H1 (cell line): ENCODE data around the gene FBLN5. TPM values are rescaled to one million over a fixed set of nuclear protein-coding genes. Genes with fewer than 3 reads are reported as not detected.

ENCODE experiments used
- CTCF ChIA-PET: fragments of 300-600 bp; sonication (Branson Sonifier 250); formaldehyde crosslinking; loops from one replicate; lab custom pipeline; 2021; ENCODE audit not compliant: partially characterized antibody; lab: Charles Lee
- POLR2A ChIA-PET: fragments of 300-600 bp; sonication (Branson Sonifier 250); formaldehyde crosslinking; loops from one replicate; lab custom pipeline; 2021; ENCODE audit warnings: inconsistent platforms; ENCODE audit not compliant: partially characterized antibody; lab: Charles Lee
- DNase-seq, 2 experiments: peaks; one replicate each; pipeline versions ENCODE4 v3.0.0 to v3.0.0-alpha.2; 2010 to 2022; ENCODE audit warnings: low spot score in 2 of 2, low read depth in 1 of 2, mixed read lengths in 1 of 2
- FAIRE-seq: peaks from 2 replicates; lab custom pipeline; 2011; peaks lifted over from hg19 to GRCh38; lab: Jason Lieb, UNC
- H2AFZ ChIP-seq: 2 replicates; pipeline ENCODE4 v1.8.1; 2012; ENCODE audit warnings: low read length, inconsistent platforms
- H2AK5ac ChIP-seq: 2 replicates; pipeline ENCODE4 v1.6.1; 2013; ENCODE audit warnings: low read depth, low read length
- H2BK120ac ChIP-seq: replicated peaks from 2 replicates; pipeline ENCODE3; 2013; ENCODE audit warnings: low read depth, low read length, inconsistent platforms
- H2BK12ac ChIP-seq: 2 replicates; pipeline ENCODE4 v1.6.1; 2013; ENCODE audit warnings: low read depth, low read length
- H2BK15ac ChIP-seq: 2 replicates; pipeline ENCODE4 v1.6.1; 2013; ENCODE audit warnings: low read length
- H2BK20ac ChIP-seq: 2 replicates; pipeline ENCODE4 v1.6.1; 2013; ENCODE audit warnings: low read length
- H2BK5ac ChIP-seq: 2 replicates; pipeline ENCODE4 v1.6.1; 2013; ENCODE audit warnings: low read depth, low read length
- H3K14ac ChIP-seq: 2 replicates; pipeline ENCODE4 v1.6.1; 2013; ENCODE audit warnings: inconsistent platforms; ENCODE audit not compliant: insufficient read length
- H3K18ac ChIP-seq: 2 replicates; pipeline ENCODE4 v1.6.1; 2013; ENCODE audit warnings: low read length; ENCODE audit errors: extremely low read depth
- H3K23ac ChIP-seq: 2 replicates; pipeline ENCODE4 v1.6.1; 2013; ENCODE audit warnings: inconsistent platforms; ENCODE audit not compliant: insufficient read length
- H3K23me2 ChIP-seq: 2 replicates; pipeline ENCODE4 v1.6.1; 2013; ENCODE audit warnings: low read depth, low read length
- H3K27ac ChIP-seq: 2 replicates; pipeline ENCODE4 v1.6.1; 2011; ENCODE audit warnings: low read depth, low read length, inconsistent platforms
- H3K27me3 ChIP-seq, 4 experiments: replicated peaks in 1 of 4; 1 replicate in 1 of 4; 2 replicates in 3 of 4; pipeline versions ENCODE4 v1.6.1 to v1.8.1; 2011 to 2013; ENCODE audit warnings: low read length in 3 of 4, mild to moderate bottlenecking in 3 of 4, inconsistent platforms in 2 of 4, mixed read lengths in 2 of 4, moderate library complexity in 1 of 4; ENCODE audit not compliant: control insufficient read depth in 3 of 4, insufficient read depth in 3 of 4; ENCODE audit errors: extremely low read depth in 1 of 4
- H3K36me3 ChIP-seq, 4 experiments: 2 replicates each; pipeline versions ENCODE4 v1.6.1 to v1.8.1; 2011 to 2013; ENCODE audit warnings: mild to moderate bottlenecking in 4 of 4, low read length in 3 of 4, moderate library complexity in 2 of 4, control low read depth in 1 of 4, inconsistent platforms in 1 of 4; ENCODE audit not compliant: insufficient read depth in 4 of 4, control insufficient read depth in 2 of 4
- H3K4ac ChIP-seq: replicated peaks from 2 replicates; pipeline ENCODE3; 2013; ENCODE audit warnings: low read length, low read depth, mixed read lengths, inconsistent platforms; ENCODE audit not compliant: insufficient read length
- H3K4me1 ChIP-seq, 4 experiments: replicated peaks in 1 of 4; 1 replicate in 1 of 4; 2 replicates in 3 of 4; pipeline versions ENCODE4 v1.6.1 to v1.8.1; 2011 to 2013; ENCODE audit warnings: low read length in 3 of 4, inconsistent platforms in 2 of 4, mixed read lengths in 1 of 4; ENCODE audit not compliant: insufficient read depth in 4 of 4, control insufficient read depth in 3 of 4
- H3K4me2 ChIP-seq, 2 experiments: 2 replicates each; pipeline versions ENCODE4 v1.6.1 to v1.8.1; 2011 to 2013; ENCODE audit warnings: low read depth in 2 of 2, low read length in 2 of 2, control low read depth in 1 of 2, inconsistent platforms in 1 of 2, mild to moderate bottlenecking in 1 of 2; ENCODE audit not compliant: insufficient read depth in 1 of 2
- H3K4me3 ChIP-seq, 4 experiments: fragments of 200-600, 300-600 bp in 1 of 4; sonication (generic), shearing (Covaris generic), sonication (Bioruptor Twin) in 1 of 4; 2 replicates each; pipeline versions ENCODE4 v1.5.1 to v1.8.1; 2011 to 2016; ENCODE audit warnings: low read length in 4 of 4, low read depth in 3 of 4, control low read depth in 2 of 4, inconsistent platforms in 2 of 4, mild to moderate bottlenecking in 2 of 4, mixed read lengths in 1 of 4, moderate library complexity in 1 of 4; ENCODE audit not compliant: insufficient read depth in 2 of 4; ENCODE audit errors: extremely low read depth in 1 of 4
- H3K56ac ChIP-seq: replicated peaks from 2 replicates; pipeline ENCODE3; 2013; ENCODE audit warnings: low read depth, mild to moderate bottlenecking, mixed read lengths, low read length, inconsistent platforms; ENCODE audit not compliant: insufficient read length
- H3K79me1 ChIP-seq: 2 replicates; pipeline ENCODE4 v1.6.1; 2013; ENCODE audit warnings: low read depth, low read length, control low read depth
- H3K79me2 ChIP-seq, 2 experiments: 2 replicates each; pipeline versions ENCODE4 v1.6.1 to v1.8.1; 2012 to 2013; ENCODE audit warnings: low read length in 2 of 2, mild to moderate bottlenecking in 2 of 2, inconsistent platforms in 1 of 2; ENCODE audit not compliant: insufficient read depth in 2 of 2, control insufficient read depth in 1 of 2
- H3K9ac ChIP-seq, 4 experiments: replicated peaks in 1 of 4; 1 replicate in 1 of 4; 2 replicates in 3 of 4; pipeline versions ENCODE4 v1.6.1 to v1.8.1; 2011 to 2013; ENCODE audit warnings: low read depth in 3 of 4, low read length in 3 of 4, control low read depth in 2 of 4, mild to moderate bottlenecking in 2 of 4, moderate library complexity in 2 of 4, inconsistent platforms in 1 of 4; ENCODE audit errors: extremely low read depth in 1 of 4
- H3K9me3 ChIP-seq, 2 experiments: 2 replicates each; pipeline versions ENCODE4 v1.6.1 to v1.8.1; 2012 to 2013; ENCODE audit warnings: mild to moderate bottlenecking in 2 of 2, moderate library complexity in 2 of 2, control low read depth in 1 of 2, inconsistent platforms in 1 of 2, low read depth in 1 of 2, low read length in 1 of 2, mixed read lengths in 1 of 2; ENCODE audit not compliant: insufficient read depth in 2 of 2
- H4K20me1 ChIP-seq, 2 experiments: replicated peaks in 1 of 2; 2 replicates each; pipeline versions ENCODE3 to v1.8.1; 2011 to 2013; ENCODE audit warnings: inconsistent platforms in 2 of 2, low read length in 2 of 2, mild to moderate bottlenecking in 1 of 2; ENCODE audit not compliant: insufficient read depth in 2 of 2, control insufficient read depth in 1 of 2
- H4K5ac ChIP-seq: 2 replicates; pipeline ENCODE4 v1.6.1; 2013; ENCODE audit warnings: low read length, low read depth, mixed read lengths, inconsistent platforms; ENCODE audit not compliant: insufficient read length
- H4K8ac ChIP-seq: 2 replicates; pipeline ENCODE4 v1.8.0; 2013; ENCODE audit warnings: mild to moderate bottlenecking, moderate library complexity, low read length, inconsistent platforms; ENCODE audit not compliant: insufficient read depth; ENCODE audit errors: extremely low read depth
- H4K91ac ChIP-seq: replicated peaks from 2 replicates; pipeline ENCODE3; 2013; ENCODE audit warnings: low read length, mixed read lengths, inconsistent platforms; ENCODE audit not compliant: insufficient read length
- FOSL1 ChIP-seq: IDR thresholded peaks from 2 replicates; pipeline ENCODE4 v1.6.1; 2011; ENCODE audit warnings: mild to moderate bottlenecking, low read depth, low read length, moderate library complexity; ENCODE audit not compliant: insufficient read depth
- HDAC2 ChIP-seq, 2 experiments: fragments of 300-600 bp in 1 of 2; sonication (generic) in 1 of 2; IDR thresholded peaks; 2 replicates each; pipeline ENCODE4 v1.6.1; 2011 to 2012; ENCODE audit warnings: low read depth in 2 of 2, low read length in 2 of 2, mild to moderate bottlenecking in 2 of 2, moderate library complexity in 2 of 2, borderline replicate concordance in 1 of 2, inconsistent platforms in 1 of 2
- KDM1A ChIP-seq: fragments of 200-600, 300-600 bp; sonication (generic); IDR thresholded peaks from 2 replicates; pipeline ENCODE4 v1.7.1; 2016; ENCODE audit warnings: mild to moderate bottlenecking, low read length, borderline replicate concordance
- RBBP5 ChIP-seq: IDR thresholded peaks from 2 replicates; pipeline ENCODE4 v1.7.1; 2012; ENCODE audit warnings: low read depth, mild to moderate bottlenecking, inconsistent platforms, low read length, moderate library complexity, borderline replicate concordance
- RFX5 ChIP-seq: IDR thresholded peaks from 2 replicates; pipeline ENCODE4 v1.6.1; 2011; ENCODE audit warnings: low read depth, low read length, improper control_type of control experiment, borderline replicate concordance
- SRF ChIP-seq: IDR thresholded peaks from 2 replicates; pipeline ENCODE4 v1.6.1; 2011; ENCODE audit warnings: mild to moderate bottlenecking, low read depth, low read length, moderate library complexity
- WGBS, 2 experiments: shearing (Covaris generic) in 1 of 2; methylation state at CpG; one replicate each; pipeline versions ENCODE4 v1.1.6 to v1.1.7; 2013 to 2015; ENCODE audit warnings: low lambda C conversion rate in 2 of 2, mixed read lengths in 2 of 2, inconsistent platforms in 1 of 2, low coverage in 1 of 2, missing lambda C conversion rate in 1 of 2; ENCODE audit not compliant: insufficient replicate concordance in 2 of 2, insufficient coverage in 1 of 2, insufficient read length in 1 of 2; ENCODE audit errors: extremely low coverage in 1 of 2, missing lambda C conversion rate in 1 of 2; 5-methylcytosine and 5-hydroxymethylcytosine counted together
- polyA plus RNA-seq, 7 experiments: library from polyadenylated mRNA; depleted of rRNA in 3 of 7; stranded (reverse) in 5 of 7; unstranded in 2 of 7; fragments of >200 nt in 5 of 7; fragments of 200-250 nt in 2 of 7; gene quantifications; 1 replicate in 5 of 7; 2 replicates in 1 of 7; 4 replicates in 1 of 7; pipeline versions ENCODE4 v1.2.1 to v1.2.3, GENCODE V29; 2011 to 2013; ENCODE audit warnings: missing spikeins in 2 of 7, mixed read lengths in 2 of 7
- total RNA-seq: library from RNA; stranded (reverse); fragmentation: NEBNext Ultra II Directional; extraction: Animal tissue kit (Norgen Biotek cat#: 25700); gene quantifications from 2 replicates; pipeline ENCODE4 v1.2.1, GENCODE V29; 2021

The FBLN5 gene
- total and polyA plus RNA-seq, 2 of the 8 experiments (the other 6 are each of a cell fraction or from before 2014, with no cell fraction given), result 0.88 to 3.5 TPM

GRCh38 chr14:91931478-91932088 lies 15.9 kb downstream of the FBLN5 start:
- H2AFZ ChIP-seq, result no peak overlapping the region
- DNase-seq, result no peak
- no peaks in the 10 kb centered on the region for H4K20me1 ChIP-seq
- H3K79me2 ChIP-seq, result no peaks in the 10 kb centered on the region
- no peak overlapping the region for H2BK15ac ChIP-seq
- no peak overlapping the region for H3K27ac ChIP-seq
- H3K23me2 ChIP-seq, result no peaks in the 10 kb centered on the region
- H3K14ac ChIP-seq, result no peak overlapping the region
- H3K4me1 ChIP-seq, result 0 out of 7 replicates have a peak, but pooled peaks cover 0 to 3% (median 0%) of the 10 kb centered on the region in 4 experiments
- no peaks in the 10 kb centered on the region for H3K9me3 ChIP-seq
- no peak overlapping the region for H3K4me3 ChIP-seq
- no peak overlapping the region for H2BK20ac ChIP-seq
- H3K4me2 ChIP-seq, result no peak overlapping the region
- H3K79me1 ChIP-seq, result no peaks in the 10 kb centered on the region
- no peak overlapping the region for H3K18ac ChIP-seq
- no peak overlapping the region for H4K91ac ChIP-seq
- ChIA-PET CTCF (interaction anchor here (1.4 to 1.7 kb wide), 2 partner anchors 21 to 26 kb away, joined by 3 to 4 read pairs; no protein-coding TSS in a partner anchor), POLR2A (no interaction called here)
- no peak overlapping the region for H3K23ac ChIP-seq
- H2BK5ac ChIP-seq, result peak overlapping the region; percentile 25; the same call in 1 of the 2 replicates
- no peak overlapping the region for H3K9ac ChIP-seq
- H4K8ac ChIP-seq, result no peak overlapping the region
- H3K4ac ChIP-seq, result no peak overlapping the region
- no peak overlapping the region for H2BK12ac ChIP-seq
- H3K27me3 ChIP-seq, result no peaks in the 10 kb centered on the region
- WGBS, 2 experiments, result 89% methylated on average over 11 of the region's 11 CpGs; no CpG with 5 or more reads in 1 of the 2 experiments
- no peak for FAIRE-seq
- no peaks in the 10 kb centered on the region for H3K36me3 ChIP-seq
- no peak overlapping the region for H2BK120ac ChIP-seq
- H2AK5ac ChIP-seq, result no peak overlapping the region
- H3K56ac ChIP-seq, result no peak overlapping the region
- H4K5ac ChIP-seq, result no peak overlapping the region
- TF ChIP-seq HDAC2 (IDR thresholded peaks at IDR 0.05; ENCODE audit: borderline replicate concordance in 1 of 2, low read depth in 2 of 2, low read length in 2 of 2) (no peak), SRF (no peak), FOSL1 (no peak), KDM1A (no peak), RFX5 (no peak), RBBP5 (no peak)
